Cardiac muscle cell (in vitro differentiated cells and primary cell): Measurements from ENCODE around the gene PMP22. TPM values are rescaled to one million over a fixed set of nuclear protein-coding genes. Genes with fewer than 3 reads are reported as not detected.

Experiments
- DNase-seq, 2 donors: peaks; one replicate each; pipeline versions ENCODE4 v3.0.0 to v3.0.0-alpha.2; 2010 to 2017; ENCODE audit warnings: low read depth in 1 of 2, low spot score in 1 of 2
- H3K27ac ChIP-seq: fragments of 200-600 bp; sonication (generic); 2 replicates; pipeline ENCODE4 v1.5.1; 2016
- H3K27me3 ChIP-seq: fragments of 200-600 bp; sonication (generic); 2 replicates; pipeline ENCODE4 v1.6.0; 2016; ENCODE audit warnings: control low read depth
- H3K36me3 ChIP-seq: fragments of 200-600 bp; sonication (generic); 2 replicates; pipeline ENCODE4 v1.5.1; 2016; ENCODE audit warnings: control low read depth
- H3K4me1 ChIP-seq: fragments of 200-600 bp; sonication (generic); 2 replicates; pipeline ENCODE4 v1.8.1; 2017; ENCODE audit warnings: low read depth, mild to moderate bottlenecking, mixed run types
- H3K4me3 ChIP-seq: fragments of 200-600 bp; sonication (generic); 2 replicates; pipeline ENCODE4 v1.5.1; 2016; ENCODE audit warnings: mild to moderate bottlenecking
- H3K9me3 ChIP-seq: fragments of 200-600 bp; sonication (generic); 2 replicates; pipeline ENCODE4 v1.5.1; 2017; ENCODE audit warnings: low read depth, mild to moderate bottlenecking, control low read depth
- CTCF ChIP-seq: IDR thresholded peaks from 2 replicates; pipeline ENCODE4 v1.5.1; 2012; ENCODE audit warnings: low read depth, mild to moderate bottlenecking, low read length
- polyA plus RNA-seq: library from polyadenylated mRNA; unstranded; fragments of >200 nt; fragmentation: Nextera tagmentation; extraction: Ambion mirVana; gene quantifications from 2 replicates; pipeline ENCODE4 v1.2.1, GENCODE V29; 2016
- total RNA-seq: library from RNA; depleted of rRNA; stranded (reverse); fragments of >200 nt; gene quantifications from 2 replicates; pipeline ENCODE4 v1.2.3, GENCODE V29; 2016

The PMP22 gene
- total and polyA plus RNA-seq, 2 experiments from 2014 or later = 13.9 to 43.0 TPM

- no peak for DNase-seq
- H3K27me3 ChIP-seq = no peaks in the 10 kb centered on the region
- peak overlapping the region; percentile 59 for H3K27ac ChIP-seq
- H3K36me3 ChIP-seq = no peaks in the 10 kb centered on the region
- H3K9me3 ChIP-seq = no peaks in the 10 kb centered on the region
- TF ChIP-seq CTCF = no peak
- no peak overlapping the region for H3K4me3 ChIP-seq
- peaks cover 27% of the 10 kb centered on the region for H3K4me1 ChIP-seq
Measured at GRCh38 chr17:15240644-15241043, 24.5 kb downstream of the PMP22 start.

- no peak for DNase-seq
- Histone ChIP-seq H3K27ac (no peak overlapping the region), H3K27me3 (no peaks in the 10 kb centered on the region), H3K4me1 (peaks cover 21% of the 10 kb centered on the region), H3K9me3 (no peaks in the 10 kb centered on the region), H3K36me3 (no peaks in the 10 kb centered on the region), H3K4me3 (no peak overlapping the region)
- TF ChIP-seq CTCF = no peak
Measured at GRCh38 chr17:15239491-15239890, 25.6 kb downstream of the PMP22 start.

- TF ChIP-seq CTCF = no peak
- no peak for DNase-seq
- no peaks in the 10 kb centered on the region for H3K36me3 ChIP-seq
- H3K4me1 ChIP-seq = peaks cover 21% of the 10 kb centered on the region
- H3K9me3 ChIP-seq = no peaks in the 10 kb centered on the region
- H3K4me3 ChIP-seq = no peak overlapping the region
- no peaks in the 10 kb centered on the region for H3K27me3 ChIP-seq
- no peak overlapping the region for H3K27ac ChIP-seq
Measured at GRCh38 chr17:15238676-15239422, 26.3 kb downstream of the PMP22 start.

- Histone ChIP-seq H3K27me3 (no peaks in the 10 kb centered on the region), H3K4me1 (peaks cover 28% of the 10 kb centered on the region), H3K4me3 (no peak overlapping the region), H3K9me3 (no peaks in the 10 kb centered on the region), H3K36me3 (no peaks in the 10 kb centered on the region), H3K27ac (no peak overlapping the region)
- DNase-seq = no peak
- no peak for TF ChIP-seq CTCF
Measured at GRCh38 chr17:15238057-15238456, 27.1 kb downstream of the PMP22 start.

- no peak for TF ChIP-seq CTCF
Measured at GRCh38 chr17:15237106-15237425, 28.1 kb downstream of the PMP22 start.

More at GRCh38 chr17:15237106-15237425, 28.1 kb downstream of the PMP22 start:
- no peak overlapping the region for H3K27ac ChIP-seq
- no peaks in the 10 kb centered on the region for H3K36me3 ChIP-seq
- no peaks in the 10 kb centered on the region for H3K27me3 ChIP-seq
- H3K4me3 ChIP-seq = no peak overlapping the region
- H3K4me1 ChIP-seq = peaks cover 37% of the 10 kb centered on the region
- no peaks in the 10 kb centered on the region for H3K9me3 ChIP-seq
- DNase-seq = peak in 1 of 2 donors; percentile 19
